IPS-NIHi11 (cell line): ENCODE data around the gene NXPE3.

Experiments used
- DNase-seq: peaks from one replicate; pipeline ENCODE4 v3.0.0; 2012; ENCODE audit warnings: mixed read lengths, low spot score

NXPE3 gene

GRCh38 chr3:101803173-101803782, 24.3 kb downstream of the NXPE3 start:
- peak; percentile 55 for DNase-seq

- DNase-seq: no peak
These were observed 24.9 kb downstream of the NXPE3 start for GRCh38 chr3:101803939-101804338.

GRCh38 chr3:101806491-101806890, 27.5 kb downstream of the NXPE3 start:
- no peak for DNase-seq

DNA sequence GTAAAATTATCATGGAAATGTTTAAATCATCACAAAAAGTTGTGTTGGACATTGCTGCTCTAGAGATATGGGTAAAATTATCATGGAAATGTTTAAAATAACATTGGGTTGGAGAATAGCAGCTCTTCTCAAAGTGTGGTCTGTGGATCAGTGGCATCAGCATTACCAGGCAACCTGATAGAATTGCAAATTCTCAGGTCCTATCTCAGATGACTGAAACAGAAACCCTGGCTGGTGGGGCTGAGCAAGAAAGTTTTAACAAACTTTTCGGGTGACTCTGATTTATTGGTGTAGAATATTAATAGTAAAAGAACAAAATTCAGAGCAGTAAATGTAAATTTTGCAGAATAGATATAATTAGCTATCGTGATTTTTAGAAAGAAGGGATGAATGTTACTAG, 28.9 kb downstream of the NXPE3 start:
- DNase-seq: no peak

DNA sequence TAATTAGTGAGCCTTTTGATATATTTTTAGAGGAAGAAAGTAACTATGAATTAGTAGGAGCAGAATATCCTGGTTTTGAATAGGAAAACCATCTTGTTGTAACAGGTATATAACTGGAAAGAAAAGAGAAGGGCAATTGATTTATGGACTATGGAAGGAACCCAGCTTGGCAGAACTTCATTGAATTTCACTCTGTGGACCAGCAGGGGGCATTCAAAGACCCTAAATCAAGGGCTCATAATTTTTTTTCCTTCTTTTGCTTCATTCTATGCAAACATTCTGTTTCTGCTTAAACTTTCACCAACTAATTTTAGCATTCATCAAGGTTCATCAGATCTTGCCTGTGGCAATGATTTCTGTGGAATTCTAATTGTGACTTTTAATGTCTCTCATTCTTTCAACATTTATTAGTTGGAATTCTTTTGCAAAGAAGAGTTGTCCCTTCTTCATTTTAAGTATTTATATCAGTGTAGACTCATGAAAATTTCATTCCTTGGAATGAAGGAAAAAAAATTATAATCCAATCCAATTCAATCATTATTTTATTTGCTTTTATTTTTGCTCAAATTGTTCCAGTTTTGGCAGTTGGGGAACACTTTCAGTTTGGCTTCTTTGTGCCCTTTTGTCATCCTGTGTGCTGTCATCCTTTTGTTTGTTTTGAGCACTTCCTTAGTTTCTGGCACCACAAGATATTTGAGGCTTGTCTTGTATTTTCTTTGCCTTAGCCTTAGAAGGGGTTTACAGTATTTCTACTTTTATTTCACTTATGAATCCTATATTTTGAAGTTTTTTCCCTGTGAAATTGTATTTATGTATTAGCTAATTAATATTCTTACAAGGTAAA, 30.4 kb downstream of the NXPE3 start:
- peak; percentile 42 for DNase-seq

GRCh38 chr3:101810022-101810418, 31.0 kb downstream of the NXPE3 start:
- DNase-seq: no peak

DNA sequence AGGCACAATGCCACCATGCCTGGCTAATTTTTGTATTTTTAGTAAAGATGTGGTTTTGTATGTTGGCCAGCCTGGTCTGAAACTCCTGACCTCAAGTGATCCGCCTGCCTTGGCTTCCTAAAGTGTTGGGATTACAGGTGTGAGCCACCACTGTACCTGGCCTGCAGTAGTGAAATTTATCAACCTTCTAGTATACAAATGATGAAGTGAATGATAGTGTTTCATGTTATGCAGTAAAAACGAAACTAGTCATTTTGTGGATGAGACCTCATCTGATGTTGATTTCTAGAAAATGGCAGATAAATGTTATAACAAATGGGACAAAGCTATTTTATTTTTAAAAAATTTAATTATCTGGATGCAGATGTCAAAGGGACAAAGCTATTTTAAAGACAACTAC, 32.9 kb downstream of the NXPE3 start:
- no peak for DNase-seq

- DNase-seq: no peak
These were observed 33.9 kb downstream of the NXPE3 start for GRCh38 chr3:101812895-101813294.

GRCh38 chr3:101813817-101814440, 34.9 kb downstream of the NXPE3 start:
- no peak for DNase-seq

- no peak for DNase-seq
These were observed 35.8 kb downstream of the NXPE3 start for GRCh38 chr3:101814835-101815234.

GRCh38 chr3:101816215-101817149, 37.5 kb downstream of the NXPE3 start:
- DNase-seq: no peak

GRCh38 chr3:101817992-101818391, 39.0 kb downstream of the NXPE3 start:
- no peak for DNase-seq

- no peak for DNase-seq
These were observed 40.7 kb downstream of the NXPE3 start for GRCh38 chr3:101819649-101820206.

GRCh38 chr3:101821503-101821902, 42.5 kb downstream of the NXPE3 start:
- no peak for DNase-seq

DNA sequence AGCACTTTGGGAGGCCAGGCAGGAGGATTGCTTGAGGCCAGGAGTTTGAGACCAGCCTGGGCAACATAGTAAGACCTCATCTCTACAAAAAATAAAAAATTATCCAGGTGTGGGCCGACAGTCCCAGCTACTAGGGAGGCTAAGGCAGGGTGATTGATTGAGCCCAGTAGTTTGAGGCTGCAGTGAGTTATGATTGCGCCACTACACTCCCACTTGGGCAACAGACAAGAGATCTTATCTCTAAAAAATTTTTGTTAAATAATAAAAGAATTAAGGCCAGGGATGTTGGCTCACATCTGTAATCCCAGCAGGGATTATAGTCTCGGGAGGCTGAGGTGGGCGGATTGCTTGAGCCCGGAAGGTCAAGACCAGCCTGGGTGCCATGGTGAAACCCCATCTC, 44.5 kb downstream of the NXPE3 start:
- DNase-seq: no peak

- DNase-seq: no peak
These were observed 45.7 kb downstream of the NXPE3 start for GRCh38 chr3:101824702-101825101.

- no peak for DNase-seq
These were observed 47.0 kb downstream of the NXPE3 start for GRCh38 chr3:101825904-101826445.

DNA sequence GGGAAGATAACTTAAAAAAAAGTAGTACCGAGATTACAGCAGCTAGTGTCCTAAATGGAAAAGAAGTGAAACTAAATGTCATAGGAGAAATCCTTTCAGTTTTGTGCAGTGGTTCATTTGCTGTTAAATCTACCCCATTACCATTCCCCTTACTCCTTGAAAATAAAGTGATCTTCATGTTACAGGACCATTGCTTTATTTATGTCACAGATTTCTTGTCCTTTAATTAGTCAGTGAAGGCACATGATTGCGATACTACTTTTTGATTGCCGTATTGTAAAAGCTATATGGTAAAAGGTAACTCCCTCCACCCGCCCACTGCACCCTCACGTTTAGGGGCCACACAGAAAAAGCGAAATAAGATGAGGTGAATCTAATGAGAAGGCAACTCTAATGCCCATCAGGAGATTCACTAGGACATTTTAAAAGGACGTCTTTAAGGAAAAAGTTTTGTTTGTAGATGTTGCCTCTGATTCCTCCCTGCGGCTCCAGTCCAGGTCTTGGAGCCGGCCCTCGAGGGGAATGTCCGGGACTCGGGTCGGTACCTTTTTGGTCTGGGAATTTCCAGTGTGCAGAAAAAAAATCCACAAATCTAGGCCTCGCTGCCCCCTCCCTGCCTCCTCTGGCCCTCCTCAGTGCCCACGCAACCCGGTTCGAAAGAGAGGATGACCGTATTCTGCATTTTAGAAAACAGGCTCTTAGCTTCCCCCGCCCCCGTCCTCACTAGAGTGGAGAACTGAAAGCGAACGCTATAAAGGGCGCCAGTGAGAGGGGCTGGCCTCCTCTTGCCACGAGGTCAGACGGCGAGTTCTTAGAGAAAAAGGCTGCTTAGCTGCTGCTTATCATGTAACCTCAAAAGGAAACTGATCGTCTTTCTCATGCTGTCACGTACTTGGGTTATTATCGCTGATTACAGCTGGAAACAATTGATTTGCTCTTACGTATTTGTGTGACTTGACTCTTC, 48.5 kb downstream of the NXPE3 start:
- DNase-seq: peak; percentile 33

DNA sequence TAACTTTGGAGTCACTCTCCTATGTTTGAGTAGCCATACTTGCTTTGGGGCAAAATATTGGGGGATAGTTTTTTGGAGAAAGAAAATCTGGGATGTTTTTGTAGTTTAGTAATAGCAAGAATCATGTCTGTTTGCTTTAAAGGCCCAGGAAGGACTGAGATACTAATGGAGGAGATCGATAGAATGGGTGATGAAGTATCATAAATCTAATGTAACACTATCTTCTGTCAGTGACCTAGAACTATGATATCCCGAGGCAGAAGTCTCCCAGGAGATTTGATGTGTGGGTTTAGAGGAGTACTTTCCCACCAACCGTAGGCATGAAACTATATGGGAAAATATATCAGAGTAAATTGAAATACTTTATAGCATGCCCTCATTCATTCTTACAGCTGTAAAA, 49.3 kb downstream of the NXPE3 start:
- DNase-seq: no peak

DNA sequence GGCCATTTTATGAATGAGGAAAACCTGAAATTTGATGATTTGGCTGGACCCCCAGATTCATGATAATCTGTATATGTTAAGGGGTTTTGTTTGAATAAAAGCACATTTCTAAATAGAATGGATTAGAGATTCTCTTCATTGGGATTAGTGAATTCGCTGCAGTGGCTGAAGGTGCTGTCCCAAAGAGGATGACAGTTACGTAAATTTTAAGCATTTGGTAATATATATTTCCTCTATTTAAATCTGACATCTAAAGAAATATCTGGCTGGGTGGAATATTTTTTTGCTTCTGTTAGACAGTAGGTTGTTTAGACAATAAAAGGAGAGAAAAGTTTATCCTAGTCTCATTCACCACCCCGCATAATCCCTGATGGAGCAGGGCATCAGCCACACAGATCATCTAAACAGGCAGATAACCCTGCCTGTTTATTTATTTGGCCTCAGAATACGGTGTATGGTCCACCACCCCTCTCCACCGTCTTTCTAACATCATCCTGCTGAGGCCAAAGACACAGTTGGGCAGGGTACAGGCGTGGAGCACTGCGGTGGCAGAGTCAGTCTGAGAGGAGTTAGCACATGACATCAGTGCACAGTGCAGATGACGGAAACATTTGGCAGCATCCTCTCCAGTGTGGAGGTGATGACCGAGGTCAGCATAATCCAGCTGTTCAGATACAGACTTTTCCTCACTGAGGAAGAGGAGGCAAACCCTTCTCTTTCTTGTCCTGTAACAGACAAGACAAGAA, 49.9 kb downstream of the NXPE3 start:
- DNase-seq: no peak
